HL-60/S4 (cell line): ENCODE results near the gene RASGEF1B.

Experiments used
- in situ Hi-C: fragments of 300-500 bp; cut with MboI; formaldehyde crosslinking; loops from 2 replicates; pipeline ENCODE4 v1.14.3; 2022; ENCODE audit warnings: low sequenced_read_pairs

The RASGEF1B gene

DNA sequence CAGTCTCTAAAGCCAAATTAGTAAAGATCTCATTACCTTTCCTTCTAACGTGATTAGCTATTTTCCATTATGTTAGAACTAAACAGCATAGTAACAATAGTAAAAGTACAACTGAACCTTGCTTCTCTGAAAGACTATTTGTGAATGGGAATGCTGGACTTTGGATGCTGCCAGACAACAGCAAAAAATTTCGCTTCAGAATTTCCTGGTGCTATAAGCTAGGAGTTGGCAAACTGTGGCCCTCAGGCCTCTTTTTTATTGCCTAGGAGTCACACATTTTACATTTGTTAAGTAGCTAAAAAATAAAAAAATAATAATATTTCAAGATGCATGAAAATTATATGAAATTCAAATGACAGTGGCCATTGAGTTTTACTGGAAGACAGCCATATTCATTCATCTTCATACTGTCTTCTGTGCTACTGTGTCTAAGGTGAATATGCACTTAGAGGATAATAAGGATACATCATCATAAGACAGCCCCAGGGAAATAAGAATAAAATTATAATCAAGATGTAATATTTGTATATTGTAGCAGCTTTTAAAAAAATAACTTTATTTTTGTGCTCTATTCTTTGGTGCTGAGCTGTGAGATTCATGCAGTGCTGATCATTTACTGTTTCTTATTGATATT, 34.6 kb downstream of the RASGEF1B start:
- in situ Hi-C loops, result no loop called here

DNA sequence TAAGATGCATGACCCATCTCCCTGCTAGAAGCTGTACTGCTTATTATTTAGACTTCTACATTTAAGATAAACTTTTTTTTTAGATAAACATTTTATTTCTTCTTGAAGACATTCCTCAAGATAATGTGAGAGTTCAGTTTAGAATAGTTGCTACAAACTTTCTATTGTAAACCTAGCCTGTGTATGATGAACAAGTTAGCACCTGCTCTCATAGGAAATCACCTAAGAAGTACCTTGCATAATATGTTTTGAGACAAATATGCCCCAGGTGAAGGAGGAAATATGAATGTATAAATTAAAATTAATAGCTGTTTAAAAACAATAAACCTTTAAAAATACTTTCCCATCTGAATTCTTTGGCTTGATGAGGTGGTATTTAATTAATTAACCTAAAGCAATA, 35.6 kb downstream of the RASGEF1B start:
- in situ Hi-C loops, result no loop called here

DNA sequence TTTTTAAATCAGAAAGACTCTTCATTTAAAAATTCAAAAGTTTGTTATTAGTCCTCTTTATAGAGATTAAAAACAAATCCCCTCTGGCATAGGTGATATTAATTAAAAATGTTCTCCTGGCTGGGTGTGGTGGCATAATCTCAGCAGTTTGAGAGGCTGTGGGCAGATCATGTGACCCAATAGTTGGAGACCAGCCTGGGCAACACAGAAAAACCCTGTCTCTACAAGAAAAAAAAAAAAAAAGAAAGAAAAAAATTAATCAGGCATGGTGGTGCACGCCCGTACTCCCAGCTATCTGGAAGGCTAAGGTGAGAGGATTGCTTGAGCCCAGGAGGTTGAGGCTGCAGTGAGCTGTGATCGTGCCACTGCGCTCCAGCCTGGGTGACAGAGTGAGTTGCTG, 38.9 kb downstream of the RASGEF1B start:
- in situ Hi-C loops, result no loop called here

DNA sequence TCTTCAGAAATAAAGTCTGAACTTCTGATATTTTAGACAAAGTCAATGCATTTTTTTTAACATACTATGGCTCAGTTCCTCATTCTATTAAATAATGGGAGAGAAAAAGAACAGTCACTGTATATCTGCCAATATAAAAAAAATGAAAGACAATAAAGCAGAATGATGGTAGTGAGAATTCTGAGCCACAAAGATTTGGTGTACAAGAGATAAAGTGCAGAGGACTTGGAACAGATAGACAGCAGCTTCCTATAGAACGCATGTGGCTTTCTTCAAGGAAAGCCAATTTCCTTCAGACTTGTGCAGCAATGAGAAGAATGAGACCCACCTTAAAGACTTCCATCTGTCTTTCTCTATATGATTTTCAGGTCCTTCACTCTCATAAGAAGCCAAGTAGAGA, 39.7 kb downstream of the RASGEF1B start:
- in situ Hi-C loops, result no loop called here

DNA sequence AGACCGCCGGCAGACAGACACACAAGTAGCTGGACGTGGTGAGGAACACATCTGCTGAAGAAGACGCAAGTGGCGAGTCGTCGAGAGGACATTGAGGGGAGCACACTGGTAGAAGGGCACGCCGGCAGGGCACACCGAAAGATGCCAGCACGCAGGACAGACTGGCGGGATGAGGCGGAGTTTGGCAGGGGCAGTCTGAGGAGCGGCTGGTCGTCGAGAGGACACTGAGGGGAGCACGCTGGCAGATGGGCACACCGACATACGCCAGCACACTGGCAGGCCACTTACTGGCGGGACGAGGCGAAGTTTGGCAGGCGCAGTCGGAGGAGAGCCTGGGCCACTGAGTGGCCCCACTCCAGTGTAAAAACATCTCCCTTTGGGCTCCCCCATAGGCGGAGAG, 42.1 kb downstream of the RASGEF1B start:
- in situ Hi-C loops, result no loop called here

DNA sequence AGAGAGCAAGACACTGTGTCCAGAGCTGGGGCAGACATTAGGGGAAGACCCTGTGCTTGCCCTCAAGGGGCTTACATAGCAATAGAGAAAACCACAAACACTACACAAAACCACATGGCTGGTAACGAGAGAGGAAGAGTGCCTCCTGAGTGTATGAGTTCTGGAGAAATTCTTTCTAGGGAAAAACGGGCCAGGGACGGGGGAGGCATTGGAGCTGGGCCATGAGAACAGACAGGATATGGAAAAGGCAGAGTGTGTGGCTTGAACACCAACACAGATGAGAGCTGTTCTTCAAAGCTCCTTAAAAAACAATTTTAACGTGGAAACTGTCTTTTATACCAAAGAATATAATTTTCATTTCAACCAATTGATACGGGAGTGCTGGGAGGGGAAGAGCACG, 42.7 kb downstream of the RASGEF1B start:
- in situ Hi-C loops, result no loop called here

DNA sequence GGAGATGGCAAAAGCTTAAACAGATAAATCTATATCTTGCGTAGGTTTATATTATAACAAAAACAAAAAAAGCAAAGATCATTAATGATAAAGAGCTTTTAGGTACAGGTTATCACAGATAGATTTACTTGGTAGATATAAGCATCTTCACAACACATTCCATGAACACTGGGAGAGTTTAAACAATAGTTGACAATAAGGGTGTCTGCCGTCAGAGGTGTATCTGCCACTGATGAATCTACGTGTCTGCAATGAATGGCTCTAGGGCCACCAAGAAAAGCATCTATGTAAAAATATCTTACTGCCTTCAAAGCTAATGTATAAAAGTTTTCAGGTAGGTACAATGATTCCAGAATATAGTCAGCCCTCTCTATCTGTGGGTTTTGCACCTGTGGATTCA, 43.7 kb downstream of the RASGEF1B start:
- in situ Hi-C loops, result no loop called here

DNA sequence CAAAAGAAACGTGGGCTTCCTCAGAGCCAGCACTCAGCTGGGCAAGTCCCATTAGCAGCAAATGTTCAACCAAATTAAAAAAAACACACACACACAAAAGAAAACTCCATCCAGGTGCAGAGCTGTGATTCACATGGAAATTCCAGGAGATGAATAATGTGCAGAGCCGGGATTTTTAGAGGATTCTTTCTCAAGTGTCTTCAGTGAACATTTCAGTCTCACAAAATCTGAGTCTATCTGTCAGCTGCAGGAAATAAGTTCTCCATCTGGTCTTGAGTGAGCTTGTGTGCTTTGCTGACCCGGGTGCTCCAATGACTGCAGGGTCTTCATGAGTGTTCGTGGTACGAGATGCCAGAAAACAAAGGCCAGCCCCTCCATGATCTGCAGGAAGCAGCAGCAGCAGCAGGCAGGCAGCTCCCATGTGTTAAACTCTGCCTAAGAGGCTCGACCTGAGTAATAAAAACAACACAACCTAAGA, 44.3 kb downstream of the RASGEF1B start:
- in situ Hi-C loops, result no loop called here

DNA sequence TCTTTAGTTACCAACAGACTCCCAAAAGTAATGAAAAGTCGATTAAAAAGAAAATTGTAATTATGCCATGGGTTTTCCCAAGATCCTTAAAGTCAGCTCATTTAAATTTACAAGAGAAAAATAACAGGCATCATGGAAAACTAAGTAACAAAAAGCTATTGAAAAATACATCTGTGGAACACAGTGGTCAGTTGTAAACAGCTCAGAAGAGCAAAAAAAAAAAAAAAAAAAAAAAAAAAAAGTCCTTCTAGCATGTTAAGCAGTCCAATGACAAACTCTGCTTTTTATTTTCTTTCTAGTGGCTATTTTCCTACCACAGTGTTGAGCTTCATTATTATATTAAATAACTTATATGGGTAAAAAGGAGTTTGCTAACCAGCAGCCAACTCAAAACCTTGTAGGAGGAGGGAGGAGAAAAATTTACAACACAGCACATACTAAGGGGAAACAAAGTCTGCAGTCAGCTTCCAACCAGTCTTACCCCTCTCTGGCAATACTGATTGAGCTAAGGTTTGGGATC, 44.9 kb downstream of the RASGEF1B start:
- in situ Hi-C loops, result no loop called here

DNA sequence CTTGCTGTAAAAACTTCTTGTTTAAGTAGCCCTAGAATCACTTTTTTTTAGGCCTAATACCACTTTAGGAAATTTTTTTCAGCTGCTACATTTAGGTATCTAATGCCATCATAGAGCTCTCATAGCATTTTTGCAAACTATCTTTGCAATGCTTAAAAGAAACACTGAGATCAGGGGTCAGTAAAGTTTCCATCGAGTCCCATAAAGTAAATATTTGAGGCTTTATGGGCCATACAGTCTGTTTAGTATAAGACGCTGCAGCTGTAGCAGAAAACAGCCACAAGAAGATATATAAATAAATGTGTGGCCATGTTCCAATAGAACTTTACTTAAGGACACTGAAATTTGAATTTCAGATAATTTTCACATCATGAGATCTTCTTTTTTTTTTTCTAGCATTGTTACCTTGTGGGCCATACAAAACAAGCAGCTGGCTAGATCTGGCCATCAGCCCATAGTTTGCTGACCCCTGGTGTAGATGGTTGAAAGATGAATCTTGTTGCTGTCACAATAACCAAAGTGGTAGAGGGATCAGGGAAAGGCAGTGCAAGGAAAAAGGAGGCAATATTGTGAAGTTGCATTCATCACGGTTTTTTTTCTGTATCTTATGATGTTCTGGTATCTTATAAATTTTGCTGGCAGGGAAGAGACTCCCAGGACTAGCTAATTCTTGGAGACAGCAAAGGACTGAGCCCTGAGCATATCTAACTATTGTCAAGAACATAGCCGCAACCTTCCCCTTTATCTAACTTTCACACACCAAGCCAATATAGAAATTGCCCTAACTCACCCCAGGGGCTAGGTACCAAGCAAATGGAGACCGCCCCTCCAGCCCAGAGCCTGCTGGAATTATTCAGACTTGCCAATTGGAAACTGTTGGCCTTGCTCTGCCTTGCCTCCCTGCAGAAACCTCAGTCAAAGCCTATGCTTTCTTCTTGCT, 46.6 kb downstream of the RASGEF1B start:
- in situ Hi-C loops, result loop anchor here (25.0 kb wide), 1 partner anchor 787 kb away; no protein-coding TSS in a partner anchor

DNA sequence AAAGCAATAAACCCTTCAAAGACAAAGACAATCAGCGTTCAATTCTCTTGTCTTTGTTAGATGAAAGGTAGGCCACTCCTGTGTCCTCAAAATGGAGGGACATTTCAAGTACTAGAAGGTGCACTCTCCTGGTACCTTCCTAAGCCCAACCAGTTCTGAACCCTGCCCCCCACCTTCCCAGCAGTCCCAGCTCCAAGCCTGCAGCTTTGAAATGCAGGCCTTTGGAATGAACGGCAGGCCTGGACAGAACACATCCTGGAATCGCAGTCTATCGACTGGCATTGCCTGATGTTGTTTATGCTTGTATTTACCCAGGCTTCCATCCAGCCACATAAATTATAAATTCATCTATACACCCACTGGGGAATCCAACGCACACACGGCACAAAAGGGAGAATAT, 47.4 kb downstream of the RASGEF1B start:
- in situ Hi-C loops, result loop anchor here (25.0 kb wide), 1 partner anchor 788 kb away; no protein-coding TSS in a partner anchor

DNA sequence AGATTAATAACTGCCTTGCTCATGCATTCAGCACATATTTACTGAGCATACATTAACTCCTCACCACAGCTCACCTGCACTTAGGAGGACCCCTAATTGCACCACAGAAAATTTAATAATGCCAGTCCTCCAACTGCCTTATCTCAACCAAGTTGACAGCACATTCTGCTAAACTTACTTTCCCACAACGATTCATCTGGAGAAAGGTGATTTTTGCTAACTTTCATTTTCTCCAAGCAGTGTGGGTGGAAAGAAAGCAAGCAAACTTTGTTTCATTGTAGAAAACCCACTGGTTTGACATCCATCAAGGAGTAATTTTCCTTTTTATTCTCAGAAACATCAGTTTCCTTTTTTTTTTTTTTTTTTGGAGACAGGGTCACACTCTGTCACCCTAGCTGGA, 49.1 kb downstream of the RASGEF1B start:
- in situ Hi-C loops, result loop anchor here (25.0 kb wide), 1 partner anchor 790 kb away; no protein-coding TSS in a partner anchor

DNA sequence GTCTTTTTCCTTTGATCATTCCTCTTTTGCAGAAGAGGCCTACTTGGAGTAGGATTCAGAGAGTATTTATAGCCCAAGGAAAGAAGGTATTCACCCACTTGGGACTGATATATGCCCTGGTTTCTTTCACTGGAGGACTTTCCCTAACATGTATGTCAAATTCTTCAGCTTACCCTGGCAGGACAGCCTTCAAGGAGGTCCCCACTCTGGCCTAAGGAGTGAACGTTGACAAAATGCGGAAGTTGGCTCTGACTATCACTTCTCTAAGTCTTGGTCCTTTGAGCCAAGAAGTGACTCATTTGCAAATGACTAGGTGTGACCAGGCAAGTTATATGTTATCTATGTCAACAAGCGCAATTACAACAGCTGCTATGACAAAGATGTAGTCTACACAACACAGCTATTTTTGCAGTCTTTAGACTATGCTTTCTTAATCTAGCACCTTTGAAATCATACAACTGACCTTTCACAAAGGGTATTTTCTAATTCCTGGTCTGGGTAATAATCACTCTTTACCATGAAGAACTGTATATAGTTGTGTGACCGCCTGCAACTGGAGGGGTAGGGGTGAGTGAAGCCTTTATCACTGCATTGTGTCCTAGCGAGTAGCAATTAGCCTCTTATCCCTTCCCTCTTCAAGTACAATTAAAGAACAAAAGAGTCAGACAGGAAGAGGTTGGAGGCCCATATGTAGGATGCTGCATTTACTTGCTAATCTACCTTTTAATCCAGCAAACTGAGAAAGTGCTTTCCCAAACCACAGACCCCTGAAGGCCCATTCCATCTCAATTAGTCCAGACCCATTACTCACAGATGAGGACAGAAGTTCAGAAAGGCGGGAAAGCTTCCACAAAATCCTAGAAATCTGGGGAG, 50.1 kb downstream of the RASGEF1B start:
- in situ Hi-C loops, result loop anchor here (25.0 kb wide), 1 partner anchor 791 kb away; no protein-coding TSS in a partner anchor

DNA sequence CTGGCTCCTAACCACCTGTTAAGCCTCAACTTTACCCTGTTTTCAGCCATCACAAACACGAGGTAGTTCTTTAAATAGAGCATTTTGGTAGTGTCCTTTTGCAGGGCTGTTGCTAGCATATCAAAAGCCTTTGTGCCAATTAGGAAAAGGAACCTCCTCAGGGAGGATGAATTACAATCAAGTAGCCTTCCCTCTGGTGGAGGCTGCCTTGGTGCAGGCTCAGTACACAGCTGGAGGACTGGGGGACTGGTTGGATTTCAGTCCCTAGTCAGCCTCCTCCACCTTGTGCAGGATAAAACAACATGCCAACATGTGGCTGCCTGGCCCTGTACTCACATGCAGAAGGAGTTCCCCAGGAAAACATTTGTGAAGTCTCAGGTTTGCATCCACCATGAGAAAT, 53.1 kb downstream of the RASGEF1B start:
- in situ Hi-C loops, result loop anchor here (25.0 kb wide), 1 partner anchor 794 kb away; no protein-coding TSS in a partner anchor

DNA sequence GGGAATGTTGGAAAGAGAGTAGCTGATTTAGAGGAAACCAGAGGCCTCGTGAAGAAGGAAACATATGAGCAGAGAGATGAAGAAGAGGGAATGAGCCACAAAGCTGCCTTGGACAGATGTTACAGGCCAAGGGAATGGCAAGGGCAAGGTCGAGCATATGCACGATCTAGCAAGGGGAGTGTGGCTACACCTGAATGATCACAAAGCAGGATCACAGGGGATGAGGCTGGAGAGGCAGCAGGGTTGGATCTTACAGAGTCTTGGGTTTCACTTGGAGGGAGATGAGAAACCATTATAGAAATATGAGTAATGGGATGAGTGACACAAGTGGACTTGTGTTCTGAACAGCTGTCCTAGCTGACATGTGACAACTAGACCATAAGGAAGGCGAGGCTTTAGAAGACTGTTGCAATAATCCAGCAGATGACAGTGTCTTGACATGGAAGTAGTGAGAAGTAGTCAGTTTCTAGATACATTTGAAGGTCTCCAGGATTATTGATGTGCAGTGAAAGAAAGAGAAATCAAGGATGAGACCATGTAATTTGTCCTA, 58.7 kb downstream of the RASGEF1B start:
- in situ Hi-C loops, result loop anchor here (25.0 kb wide), 1 partner anchor 799 kb away; no protein-coding TSS in a partner anchor

DNA sequence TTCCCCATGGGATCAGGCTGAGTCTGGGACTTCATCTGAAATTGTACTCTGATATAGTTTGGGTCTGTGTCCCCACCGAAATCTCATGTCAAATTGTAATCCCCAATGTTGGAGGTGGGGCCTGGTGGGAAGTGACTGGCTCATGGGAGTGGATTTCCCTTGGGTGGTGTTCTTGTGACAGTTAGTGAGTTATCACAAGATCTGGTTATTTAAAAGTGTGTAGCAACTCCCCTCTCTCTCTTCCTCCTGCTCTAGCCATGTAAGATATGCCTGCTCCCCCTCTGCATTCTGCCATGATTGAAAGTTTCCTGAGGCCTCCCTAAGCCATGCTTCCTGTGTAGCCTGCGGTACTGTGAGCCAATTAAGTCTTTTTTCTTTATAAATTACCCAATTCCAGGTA, 61.0 kb downstream of the RASGEF1B start:
- in situ Hi-C loops, result loop anchor here (25.0 kb wide), 1 partner anchor 802 kb away; no protein-coding TSS in a partner anchor

DNA sequence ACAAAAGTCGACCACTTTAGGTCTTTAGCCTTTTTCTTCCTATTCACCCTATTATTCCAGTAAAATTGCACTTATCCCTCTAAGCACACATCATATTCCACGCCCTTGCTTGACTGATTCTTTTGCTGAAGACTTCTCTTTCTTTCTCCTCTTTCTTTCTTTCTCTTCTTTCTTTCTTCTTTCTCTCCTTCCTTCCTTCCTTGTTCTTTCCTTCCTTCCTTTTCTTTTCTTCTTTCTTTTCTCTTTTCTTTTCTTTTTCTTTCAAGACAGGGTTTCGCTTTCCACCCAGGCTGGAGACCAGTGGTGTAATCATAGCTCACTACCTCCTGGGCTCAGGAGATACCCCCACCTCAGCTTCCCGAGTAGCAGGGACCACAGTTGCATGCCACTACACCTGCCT, 61.9 kb downstream of the RASGEF1B start:
- in situ Hi-C loops, result loop anchor here (10.0 to 25.0 kb wide), 2 partner anchors 435 to 802 kb away; no protein-coding TSS in a partner anchor

DNA sequence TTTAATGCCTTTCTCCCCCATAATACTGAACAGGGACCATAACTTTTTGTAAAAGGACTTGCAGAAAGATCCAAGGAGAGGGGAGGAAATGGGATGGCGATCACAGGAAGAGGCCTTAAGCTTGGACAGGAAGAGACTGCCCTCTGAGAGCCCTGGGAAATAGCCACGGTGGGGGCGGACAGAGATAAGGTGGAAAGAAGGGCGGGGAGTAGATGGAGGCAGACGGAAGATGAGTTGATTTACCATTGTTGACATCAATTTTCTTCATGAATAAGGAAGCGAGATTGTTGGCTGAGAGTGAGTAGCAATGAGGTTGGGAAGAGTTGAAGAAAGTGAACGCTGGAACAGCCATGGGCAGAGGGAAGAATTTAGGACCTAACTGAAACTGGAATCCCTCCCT, 63.4 kb downstream of the RASGEF1B start:
- in situ Hi-C loops, result loop anchor here (10.0 to 25.0 kb wide), 2 partner anchors 436 to 804 kb away; no protein-coding TSS in a partner anchor

DNA sequence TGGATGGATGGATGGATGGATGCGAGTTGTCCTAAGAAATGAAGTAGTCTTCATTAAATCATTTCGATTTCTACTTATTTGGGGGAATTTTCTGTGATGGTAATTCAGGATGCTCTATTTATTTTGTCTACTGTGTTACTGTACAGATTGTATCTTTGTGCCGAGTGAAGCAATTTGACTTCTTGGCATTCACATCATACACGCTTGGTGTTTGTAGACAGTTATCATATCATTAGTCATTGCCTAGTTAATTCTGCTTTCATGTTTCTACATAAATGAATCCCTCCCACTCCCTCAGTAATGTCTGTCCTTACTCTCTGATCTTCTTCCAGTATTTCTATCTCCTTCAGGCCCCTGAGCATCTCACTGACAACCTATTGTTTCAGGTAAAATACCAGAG, 64.0 kb downstream of the RASGEF1B start:
- in situ Hi-C loops, result loop anchor here (10.0 to 25.0 kb wide), 2 partner anchors 437 to 805 kb away; no protein-coding TSS in a partner anchor

DNA sequence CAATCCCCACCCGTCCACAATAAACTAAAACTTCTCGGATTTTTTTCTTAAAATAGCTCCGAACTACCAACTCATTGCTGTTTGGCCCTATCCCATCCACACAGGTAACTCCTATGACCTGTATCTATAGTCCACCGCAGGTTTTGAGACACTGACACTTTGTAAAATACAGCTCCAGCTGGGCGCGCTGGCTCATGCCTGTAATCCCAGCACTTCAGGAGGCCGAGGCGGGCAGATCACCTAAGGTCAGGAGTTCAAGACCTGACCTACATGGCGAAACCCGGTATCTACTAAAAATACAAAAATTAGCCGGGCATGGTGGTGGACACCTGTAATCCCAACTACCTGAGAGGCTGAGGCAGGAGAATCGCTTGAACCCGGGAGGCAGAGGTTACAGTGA, 65.2 kb downstream of the RASGEF1B start:
- in situ Hi-C loops, result loop anchor here (10.0 to 25.0 kb wide), 2 partner anchors 438 to 806 kb away; no protein-coding TSS in a partner anchor
